ENCODE data around the gene RPS18. TPM values are rescaled to one million over a fixed set of nuclear protein-coding genes. Genes with fewer than 3 reads are reported as not detected.

Gene RPS18
- polyA plus RNA-seq, 1 of the 3 experiments (the other 2 are of a cell fraction) = 12,112 TPM

GRCh38 chr6:33295621-33296369 is 23.9 kb downstream of the RPS18 start (continued):
- TF ChIP-seq JUND (IDR thresholded peaks at IDR 0.05) (no peak), REST (IDR thresholded peaks at IDR 0.05; ENCODE audit: low read depth, low read length) (no peak), USF2 (IDR thresholded peaks at IDR 0.05; ENCODE audit: borderline replicate concordance, low read depth, low read length) (no peak), RCOR1 (IDR thresholded peaks at IDR 0.05; ENCODE audit: low read length) (no peak)

- Histone ChIP-seq H2AFZ (ENCODE audit: low read depth) (no peak overlapping the region), H3K27ac (ENCODE audit: low read depth in 2 of 2, low read length in 1 of 2) (peak overlapping the region; percentile 12 to 99; a peak in 2 of 4 replicates), H3K4me3 (ENCODE audit: low read depth in 2 of 2, low read length in 1 of 2) (peak overlapping the region; percentile 84 to 89; a peak in 3 of 4 replicates), H3K27me3 (ENCODE audit: insufficient read depth) (no peaks in the 10 kb centered on the region), H3F3A (replicated peaks; ENCODE audit: insufficient read depth) (peaks cover 25% of the 10 kb centered on the region), H3K4me1 (ENCODE audit: control insufficient read depth in 1 of 2, insufficient read depth in 2 of 2, low read depth in 1 of 2, low read length in 1 of 2) (peaks cover 4 to 13% of the 10 kb centered on the region in 2 experiments; a peak in 1 of 4 replicates), H4K20me1 (ENCODE audit: insufficient read depth) (peaks cover 11% of the 10 kb centered on the region; the same call in 1 of the 2 replicates), H3K9ac (peak overlapping the region; percentile 94), H3K79me2 (ENCODE audit: insufficient read depth) (peaks cover 31% of the 10 kb centered on the region), H3K4me2 (peak overlapping the region; percentile 94), H3K9me3 (no peaks in the 10 kb centered on the region), H3K9me2 (no peaks in the 10 kb centered on the region), H3K36me3 (replicated peaks in 1 of 2; ENCODE audit: control insufficient read depth in 1 of 2, insufficient read depth in 2 of 2, low read length in 1 of 2) (peaks cover 16 to 37% of the 10 kb centered on the region in 2 experiments)
- ChIA-PET CTCF (interaction anchor here (0.9 to 3.9 kb wide), 6 partner anchors 15 to 129 kb away, joined by 3 to 19 read pairs (median 4); partner anchors contain the start of gene B3GALT4), POLR2A (interaction anchor here (1.6 to 3.3 kb wide), 2 partner anchors 20 to 25 kb away, joined by 4 to 26 read pairs; partner anchors contain the start of genes B3GALT4, RPS18 and VPS52)
- TF ChIP-seq EP300 (IDR thresholded peaks at IDR 0.05; ENCODE audit: borderline replicate concordance in 1 of 2, low read depth in 1 of 2, low read length in 1 of 2) = no peak
- no peak for TF ChIP-seq RCOR1 (IDR thresholded peaks at IDR 0.05; ENCODE audit: low read length)
- 91% methylated on average over 10 of the region's 12 CpGs for WGBS (ENCODE audit: low lambda C conversion rate)
- DNase-seq = no peak
Observed at GRCh38 chr6:33296797-33297405, 25.0 kb downstream of the RPS18 start.
